Body of pancreas (tissue), 4 donors: ENCODE data around the gene CPEB4. TPM values are rescaled to one million over a fixed set of nuclear protein-coding genes. Genes with fewer than 3 reads are reported as not detected.

Experiments used
- ATAC-seq: fragments of 150-250 bp; one replicate; pipeline ENCODE4 v1.9.1; 2016
- DNase-seq, 4 donors: peaks; one replicate each; pipeline ENCODE4 v3.0.0-alpha.2; 2019
- H3K27ac ChIP-seq, 4 donors: fragments of 200-600 bp; sonication (generic); 1 replicate in 3 of 4; 2 replicates in 1 of 4; pipeline versions ENCODE4 v1.5.1 to v1.6.1; 2016 to 2019; ENCODE audit warnings: mild to moderate bottlenecking in 1 of 4, mixed read lengths in 1 of 4, moderate library complexity in 1 of 4
- H3K27me3 ChIP-seq, 2 donors: fragments of 200-600 bp; sonication (generic); one replicate each; pipeline ENCODE4 v1.6.0; 2016; ENCODE audit warnings: mild to moderate bottlenecking in 1 of 2
- H3K36me3 ChIP-seq, 2 donors: fragments of 200-600 bp; sonication (generic); replicated peaks in 1 of 2; 2 replicates each; pipeline ENCODE4 v1.5.1; 2016; ENCODE audit warnings: low read depth in 2 of 2; ENCODE audit not compliant: insufficient read depth in 1 of 2
- H3K4me1 ChIP-seq: fragments of 200-600 bp; sonication (generic); one replicate; pipeline ENCODE4 v1.6.0; 2016
- H3K4me3 ChIP-seq, 2 donors: fragments of 200-600 bp; sonication (generic); 1 replicate in 1 of 2; 2 replicates in 1 of 2; pipeline ENCODE4 v1.5.1; 2016 to 2019
- H3K9me3 ChIP-seq, 3 donors: fragments of 200-600 bp; sonication (generic); 1 replicate in 2 of 3; 2 replicates in 1 of 3; pipeline ENCODE4 v1.5.1; 2016
- POLR2A ChIP-seq, 3 donors: fragments of 450-650 bp; IDR thresholded peaks; one replicate each; pipeline ENCODE4 v1.6.1; 2016; ENCODE audit warnings: antibody characterized with exemption in 3 of 3, mild to moderate bottlenecking in 2 of 3
- WGBS, 2 donors: methylation state at CpG; one replicate each; pipeline ENCODE4 v1.1.5; 2017; 5-methylcytosine and 5-hydroxymethylcytosine counted together
- intact Hi-C: fragments of 100-400 bp; cut with DNase I; formaldehyde crosslinking; loops from one replicate; pipeline ENCODE4 v1.15.1; 2023
- total RNA-seq, 2 donors: library from RNA; depleted of rRNA; stranded (reverse); fragments of >200 nt; gene quantifications; one replicate each; pipeline ENCODE4 v1.1.0, GENCODE V29; 2016
- TF ChIP-seq, protein P1 (sequence below), 7 experiments: fragments of 450-650 bp in 4 of 7; fragments of 200-600 bp in 3 of 7; sonication (generic) in 3 of 7; IDR thresholded peaks; one replicate each; pipeline ENCODE4 v1.5.1; 2016 to 2019; ENCODE audit warnings: antibody characterized with exemption in 7 of 7

The CPEB4 gene
- total RNA-seq, 2 donors from 2014 or later: 35.3 to 35.6 TPM

DNA sequence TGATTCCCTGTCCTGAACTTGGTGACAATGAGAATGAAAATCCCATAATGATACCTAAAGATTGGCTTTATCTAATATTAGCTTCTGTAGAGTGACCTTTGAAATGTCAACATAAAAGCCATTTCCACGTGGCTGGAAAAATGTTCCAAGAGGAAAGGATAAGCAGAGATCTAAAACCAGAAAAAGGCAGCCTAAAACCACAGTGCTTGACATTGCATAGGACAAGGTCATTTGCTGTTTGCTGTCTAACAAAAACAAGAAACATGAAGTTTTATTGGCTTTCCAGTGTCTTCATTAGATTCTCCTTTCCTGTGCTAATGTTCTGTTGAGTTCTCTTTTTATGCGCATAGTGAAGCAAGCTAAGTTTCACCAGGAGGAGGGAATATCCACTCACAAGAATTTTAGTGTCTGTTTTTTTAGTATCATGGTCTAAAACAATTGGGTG is 44.6 kb downstream of the CPEB4 start:
- H3K27ac ChIP-seq: peak overlapping the region in 3 of 4 donors; percentile 4 to 47 (median 15)
- no peaks in the 10 kb centered on the region for H3K36me3 ChIP-seq
- no peaks in the 10 kb centered on the region for H3K27me3 ChIP-seq
- ATAC-seq: peak; percentile 64
- no peaks in the 10 kb centered on the region for H3K9me3 ChIP-seq
- H3K4me3 ChIP-seq: no peak overlapping the region
- H3K4me1 ChIP-seq: peaks cover 75% of the 10 kb centered on the region
- TF ChIP-seq POLR2A (IDR thresholded peaks at IDR 0.05): no peak
- TF ChIP-seq, protein P1, sequence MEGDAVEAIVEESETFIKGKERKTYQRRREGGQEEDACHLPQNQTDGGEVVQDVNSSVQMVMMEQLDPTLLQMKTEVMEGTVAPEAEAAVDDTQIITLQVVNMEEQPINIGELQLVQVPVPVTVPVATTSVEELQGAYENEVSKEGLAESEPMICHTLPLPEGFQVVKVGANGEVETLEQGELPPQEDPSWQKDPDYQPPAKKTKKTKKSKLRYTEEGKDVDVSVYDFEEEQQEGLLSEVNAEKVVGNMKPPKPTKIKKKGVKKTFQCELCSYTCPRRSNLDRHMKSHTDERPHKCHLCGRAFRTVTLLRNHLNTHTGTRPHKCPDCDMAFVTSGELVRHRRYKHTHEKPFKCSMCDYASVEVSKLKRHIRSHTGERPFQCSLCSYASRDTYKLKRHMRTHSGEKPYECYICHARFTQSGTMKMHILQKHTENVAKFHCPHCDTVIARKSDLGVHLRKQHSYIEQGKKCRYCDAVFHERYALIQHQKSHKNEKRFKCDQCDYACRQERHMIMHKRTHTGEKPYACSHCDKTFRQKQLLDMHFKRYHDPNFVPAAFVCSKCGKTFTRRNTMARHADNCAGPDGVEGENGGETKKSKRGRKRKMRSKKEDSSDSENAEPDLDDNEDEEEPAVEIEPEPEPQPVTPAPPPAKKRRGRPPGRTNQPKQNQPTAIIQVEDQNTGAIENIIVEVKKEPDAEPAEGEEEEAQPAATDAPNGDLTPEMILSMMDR (IDR thresholded peaks at IDR 0.05): no peak
- no peak for DNase-seq
- intact Hi-C loops: no loop called here
- 28 to 34% methylated on average over 2 of the region's 2 CpGs for WGBS, 2 donors

DNA sequence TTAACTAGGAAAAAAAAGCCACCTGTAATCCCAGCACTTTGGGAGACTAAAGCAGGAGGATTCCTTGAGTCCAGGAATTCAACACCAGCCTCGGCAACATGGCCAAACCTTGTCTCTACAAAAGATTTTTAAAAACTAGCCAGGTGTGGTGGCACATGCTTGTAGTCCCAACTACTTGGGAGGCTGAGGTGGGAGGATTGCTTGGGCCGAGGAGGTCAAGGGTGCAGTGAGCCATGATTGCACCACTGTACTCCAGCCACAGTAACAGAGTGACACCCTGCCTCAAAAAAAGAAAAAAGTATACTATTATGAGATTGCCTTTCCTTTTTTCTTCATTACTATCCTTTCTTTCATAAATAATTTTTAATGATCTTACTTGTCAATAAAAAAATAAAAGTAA is 45.8 kb downstream of the CPEB4 start:
- Histone ChIP-seq H3K36me3 (no peaks in the 10 kb centered on the region), H3K27ac (peak overlapping the region in 1 of 4 donors; percentile 47), H3K4me3 (no peak overlapping the region), H3K4me1 (peaks cover 66% of the 10 kb centered on the region), H3K27me3 (no peaks in the 10 kb centered on the region), H3K9me3 (no peaks in the 10 kb centered on the region)
- DNase-seq (no peak), ATAC-seq (no peak)
- no peak for TF ChIP-seq POLR2A (IDR thresholded peaks at IDR 0.05)
- TF ChIP-seq, protein P1 (IDR thresholded peaks at IDR 0.05): no peak
- WGBS, 2 donors: 79 to 95% methylated on average over 2 of the region's 2 CpGs
- intact Hi-C loops: no loop called here

DNA sequence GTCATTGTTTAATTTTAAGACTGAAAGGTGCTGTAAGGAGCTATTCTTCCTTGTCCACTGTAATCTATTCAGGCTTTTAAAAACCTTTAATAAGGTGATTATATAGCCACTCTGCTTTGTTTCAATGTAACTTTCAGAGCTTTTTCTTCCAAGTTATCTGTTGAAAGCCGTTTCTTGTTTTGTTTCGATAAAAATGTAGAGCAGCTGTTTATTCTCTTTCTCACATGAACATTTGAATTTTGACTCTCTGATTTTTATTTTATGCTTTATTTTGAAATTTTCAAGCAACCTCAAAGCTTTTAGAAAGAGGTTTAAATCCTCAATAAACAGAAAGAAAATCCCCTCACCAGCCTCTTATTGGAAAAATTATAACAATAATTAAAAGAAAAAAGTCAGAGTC is 47.2 kb downstream of the CPEB4 start:
- ATAC-seq (no peak), DNase-seq (no peak)
- intact Hi-C loops: no loop called here
- no peak for TF ChIP-seq POLR2A (IDR thresholded peaks at IDR 0.05)
- TF ChIP-seq, protein P1 (IDR thresholded peaks at IDR 0.05): no peak
- Histone ChIP-seq H3K27ac (peak overlapping the region in 1 of 4 donors; percentile 34), H3K36me3 (no peaks in the 10 kb centered on the region), H3K9me3 (no peaks in the 10 kb centered on the region), H3K4me1 (peaks cover 59% of the 10 kb centered on the region), H3K4me3 (no peak overlapping the region), H3K27me3 (no peaks in the 10 kb centered on the region)
- 36 to 42% methylated on average over 2 of the region's 2 CpGs for WGBS, 2 donors

DNA sequence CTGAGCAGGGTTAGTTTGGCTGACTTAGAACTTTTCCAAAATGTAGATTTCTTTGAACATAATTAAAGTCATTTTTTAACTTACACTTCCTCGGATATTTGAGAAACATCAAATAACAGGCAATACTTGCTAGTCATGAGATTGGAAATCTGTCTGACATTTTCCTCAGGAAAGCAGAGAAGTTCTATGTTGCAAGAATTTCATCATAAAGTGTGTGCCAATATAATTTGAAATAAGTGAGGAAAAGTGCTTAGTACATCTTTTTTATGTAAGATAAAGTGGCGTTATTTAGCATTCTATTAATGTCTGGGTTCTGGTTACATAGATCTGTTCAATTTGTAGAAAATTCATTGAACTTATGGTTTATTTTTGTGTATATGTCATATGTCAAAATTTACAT is 52.1 kb downstream of the CPEB4 start:
- H3K27ac ChIP-seq: peak overlapping the region in 1 of 4 donors; percentile 22
- H3K9me3 ChIP-seq: no peaks in the 10 kb centered on the region
- ATAC-seq (no peak), DNase-seq (no peak)
- no peaks in the 10 kb centered on the region for H3K27me3 ChIP-seq
- H3K36me3 ChIP-seq: no peaks in the 10 kb centered on the region
- TF ChIP-seq, protein P1 (IDR thresholded peaks at IDR 0.05): no peak
- TF ChIP-seq POLR2A (IDR thresholded peaks at IDR 0.05): no peak
- intact Hi-C loops: no loop called here
- H3K4me3 ChIP-seq: no peak overlapping the region
- peaks cover 59% of the 10 kb centered on the region for H3K4me1 ChIP-seq
- 44 to 45% methylated on average over 2 of the region's 2 CpGs for WGBS, 2 donors

DNA sequence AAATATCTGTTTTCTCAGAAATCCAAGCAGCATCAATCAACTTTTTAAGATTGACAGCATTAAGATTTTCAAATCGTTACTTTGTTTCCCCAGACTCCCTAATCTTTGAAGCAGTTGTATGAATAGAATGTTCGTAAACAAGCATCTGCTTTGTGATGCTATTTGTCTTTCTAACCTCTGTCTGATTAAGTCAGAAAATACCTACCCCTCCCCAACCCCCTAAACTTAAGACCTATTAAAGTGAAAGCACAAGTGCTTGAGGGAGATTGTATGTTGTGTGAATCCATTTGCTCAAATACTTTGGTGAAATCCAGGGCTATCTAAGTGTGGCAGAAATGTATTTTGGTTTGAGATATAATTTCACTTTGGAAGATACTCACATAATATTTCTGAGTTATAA is 53.0 kb downstream of the CPEB4 start:
- TF ChIP-seq, protein P1 (IDR thresholded peaks at IDR 0.05): no peak
- no peak for TF ChIP-seq POLR2A (IDR thresholded peaks at IDR 0.05)
- Histone ChIP-seq H3K9me3 (no peaks in the 10 kb centered on the region), H3K27ac (peak overlapping the region in 3 of 4 donors; percentile 56 to 66 (median 59)), H3K36me3 (no peaks in the 10 kb centered on the region), H3K4me3 (no peak overlapping the region), H3K27me3 (no peaks in the 10 kb centered on the region), H3K4me1 (peaks cover 60% of the 10 kb centered on the region)
- intact Hi-C loops: no loop called here
- 32 to 46% methylated on average over 2 of the region's 2 CpGs for WGBS, 2 donors
- ATAC-seq (no peak), DNase-seq (no peak)
